Fibroblast of pulmonary artery (primary cell): ENCODE data around the gene ADCYAP1.

ENCODE experiments used
- DNase-seq: peaks from one replicate; pipeline ENCODE4 v3.0.0-alpha.2; 2010; ENCODE audit warnings: low read depth
- H3K4me3 ChIP-seq: replicated peaks from 2 replicates; pipeline ENCODE4 v1.5.1; 2011; ENCODE audit warnings: low read depth, mild to moderate bottlenecking, control low read depth, low read length, moderate library complexity
- CTCF ChIP-seq: IDR thresholded peaks from 2 replicates; pipeline ENCODE4 v1.5.1; 2011; ENCODE audit warnings: mild to moderate bottlenecking, control low read depth, low read length, inconsistent platforms; ENCODE audit errors: missing control alignments

ADCYAP1 gene

GRCh38 chr18:923144-923866, 18.6 kb downstream of the ADCYAP1 start:
- no peak for DNase-seq
- no peak for TF ChIP-seq CTCF
- no peak overlapping the region for H3K4me3 ChIP-seq

GRCh38 chr18:924987-925386, 20.3 kb downstream of the ADCYAP1 start:
- no peak for TF ChIP-seq CTCF
- no peak for DNase-seq
- H3K4me3 ChIP-seq, result no peak overlapping the region

DNA sequence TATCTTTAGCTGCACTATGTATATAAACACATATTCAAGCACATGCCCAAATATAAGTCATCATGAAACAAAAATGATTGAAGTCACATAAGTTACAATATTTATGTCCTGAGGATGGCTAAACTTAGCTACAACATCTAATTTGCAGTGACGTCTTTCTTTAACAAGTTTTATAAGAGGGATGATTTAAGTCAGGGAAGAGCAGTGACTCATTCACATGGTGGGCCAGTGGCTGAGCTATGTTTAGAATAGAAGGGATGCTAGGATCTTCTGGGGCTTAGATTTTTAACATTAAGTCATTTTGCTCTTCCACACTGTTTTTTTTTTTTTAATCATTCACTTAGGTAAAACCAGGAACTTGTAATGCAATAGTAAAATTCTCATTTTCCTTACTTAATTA, 22.3 kb downstream of the ADCYAP1 start:
- no peak for DNase-seq
- TF ChIP-seq CTCF, result no peak
- no peak overlapping the region for H3K4me3 ChIP-seq

GRCh38 chr18:933082-933481, 28.4 kb downstream of the ADCYAP1 start:
- TF ChIP-seq CTCF, result no peak
- no peak overlapping the region for H3K4me3 ChIP-seq
- no peak for DNase-seq

DNA sequence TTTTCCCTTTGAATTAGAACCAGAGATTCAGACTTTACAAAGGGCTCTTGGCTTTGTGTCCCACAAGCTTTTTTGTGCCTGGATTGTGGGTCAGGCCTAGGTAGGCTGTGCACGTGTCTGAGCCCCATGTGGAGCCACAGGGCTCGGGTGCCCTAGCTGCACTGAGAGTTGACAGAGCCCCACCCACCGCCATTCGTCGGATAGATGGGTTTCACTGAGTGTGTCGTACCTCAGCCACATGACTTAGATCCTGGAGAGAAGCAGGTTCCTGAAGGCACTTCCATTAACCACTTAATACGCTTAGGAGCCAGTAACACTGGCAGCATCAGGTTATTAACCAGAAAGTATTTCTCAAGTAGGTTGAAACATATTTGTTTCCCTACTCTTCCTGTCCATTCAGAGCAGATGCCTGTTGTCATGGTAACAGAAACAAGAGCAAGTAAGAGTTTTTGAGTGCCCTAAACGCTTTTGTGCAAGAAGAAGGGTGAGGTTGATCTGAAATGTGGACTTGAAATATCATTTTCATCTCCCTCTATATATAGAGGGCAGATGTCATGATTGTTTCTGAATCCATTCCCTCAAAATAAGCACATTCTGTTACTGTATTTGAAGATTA, 30.0 kb downstream of the ADCYAP1 start:
- no peak overlapping the region for H3K4me3 ChIP-seq
- no peak for TF ChIP-seq CTCF
- no peak for DNase-seq

DNA sequence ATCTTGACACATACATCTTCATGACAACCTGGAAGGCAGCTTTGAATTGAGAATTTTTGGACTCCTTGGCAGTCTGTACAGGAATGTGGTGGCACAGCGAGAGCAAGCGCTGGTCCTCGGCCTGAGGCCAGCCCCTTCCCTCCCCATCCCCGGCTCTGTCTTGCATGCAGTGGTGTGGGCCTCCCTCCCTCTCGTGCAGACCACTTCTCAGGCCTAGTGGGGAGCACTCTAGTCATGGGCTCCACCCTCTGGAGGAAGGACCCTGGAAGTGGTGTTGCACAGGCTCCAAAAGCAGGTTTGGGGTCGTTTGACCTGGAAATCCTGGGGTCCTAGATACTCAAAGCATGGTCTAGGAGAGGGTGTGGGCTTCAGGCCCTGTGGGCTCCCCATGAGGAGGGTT, 32.3 kb downstream of the ADCYAP1 start:
- H3K4me3 ChIP-seq, result no peak overlapping the region
- TF ChIP-seq CTCF, result no peak
- no peak for DNase-seq

DNA sequence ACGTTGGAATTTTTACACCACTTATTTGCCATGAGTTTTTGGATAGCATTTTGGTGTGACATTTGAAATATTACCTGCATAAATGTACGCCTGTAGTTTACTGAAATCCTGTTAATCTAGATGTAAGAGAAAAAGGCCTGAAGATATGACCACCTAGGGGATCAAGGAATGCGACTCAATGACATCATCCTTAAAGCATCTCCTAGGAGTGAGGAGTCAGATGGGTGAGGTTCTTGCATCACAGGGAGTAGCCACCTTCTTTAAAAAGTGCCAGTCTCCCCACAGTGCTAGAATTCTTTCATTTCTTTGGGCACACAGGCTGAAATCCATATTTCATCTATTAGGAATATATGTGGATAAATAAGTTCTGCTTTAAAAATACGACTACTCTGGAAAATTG, 34.5 kb downstream of the ADCYAP1 start:
- no peak for TF ChIP-seq CTCF

More for the DNA sequence above, 34.5 kb downstream of the ADCYAP1 start:
- no peak overlapping the region for H3K4me3 ChIP-seq
- no peak for DNase-seq
